Activated T-helper 9 cell treated with anti-CD3 and anti-CD28 coated beads, Interleukin-2, amount 50 U/mL, for 16 hours (primary cell): Measurements from ENCODE around the gene CARD10.
"Not testable (repeated sequence)": the region's sequence is repeated elsewhere in the genome, so short reads cannot be mapped to it uniquely, and the experiment has no call there.

Experiments used
- DNase-seq: peaks from one replicate; pipeline ENCODE4 v3.0.0-alpha.2; 2020; ENCODE audit warnings: low read depth

Gene CARD10

GRCh38 chr22:37527081-37527752, 8.0 kb upstream of the CARD10 start:
- not testable (repeated sequence) for DNase-seq

DNA sequence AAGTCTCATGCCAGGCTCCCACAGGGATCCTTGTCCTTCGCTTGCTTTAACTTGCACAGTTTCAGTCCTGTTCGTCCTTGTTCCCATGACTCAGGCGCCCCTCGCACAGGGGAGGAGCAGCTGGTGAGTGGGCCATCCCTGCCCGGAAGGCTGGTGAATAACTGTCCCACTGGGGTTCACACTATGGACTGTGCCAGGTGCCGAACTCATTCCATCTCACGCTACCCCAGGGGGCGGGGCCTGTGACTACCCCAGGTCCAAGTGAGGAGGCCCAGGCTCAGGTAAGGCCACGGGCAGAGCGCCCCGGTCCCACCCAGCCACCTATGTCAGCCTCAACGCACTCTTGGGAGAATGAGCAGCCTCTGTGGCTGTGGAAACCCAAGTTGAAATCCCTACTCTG, 7.2 kb upstream of the CARD10 start:
- DNase-seq: no peak

- no peak for DNase-seq
These were observed 6.6 kb upstream of the CARD10 start for GRCh38 chr22:37525746-37526350.

DNA sequence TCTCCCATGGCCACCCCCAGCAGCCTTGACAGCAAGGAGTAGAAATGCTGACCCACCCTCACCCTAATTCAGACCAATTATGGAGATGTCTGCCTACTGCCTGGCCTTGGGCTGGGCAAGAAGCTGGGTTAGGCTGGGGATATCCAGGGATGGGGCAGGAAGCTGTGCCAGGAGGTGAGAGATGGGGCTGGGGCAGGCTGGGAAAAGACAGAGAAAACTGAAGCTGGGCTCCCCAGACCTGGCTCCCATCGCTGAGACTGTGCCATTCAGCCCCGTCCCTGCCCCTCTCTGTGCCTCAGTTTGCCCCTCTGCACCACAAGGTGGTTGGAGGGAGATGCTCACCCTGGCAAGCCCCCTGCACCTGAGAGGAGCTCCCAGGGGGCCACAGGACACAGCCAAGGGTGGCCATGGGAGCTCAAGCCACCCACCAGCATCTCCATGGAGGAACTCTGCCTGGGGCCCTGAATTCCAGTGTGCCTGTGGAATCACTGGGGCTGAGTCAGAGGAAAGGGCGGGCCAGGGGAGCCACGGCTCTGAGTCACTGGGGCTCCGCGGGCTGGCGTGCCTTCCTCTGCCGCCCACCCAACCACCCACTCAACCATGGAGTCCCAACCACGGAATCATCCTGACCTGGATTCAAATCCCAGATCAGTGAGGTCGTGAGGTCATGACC, 6.0 kb upstream of the CARD10 start:
- DNase-seq: peak; percentile 24

DNA sequence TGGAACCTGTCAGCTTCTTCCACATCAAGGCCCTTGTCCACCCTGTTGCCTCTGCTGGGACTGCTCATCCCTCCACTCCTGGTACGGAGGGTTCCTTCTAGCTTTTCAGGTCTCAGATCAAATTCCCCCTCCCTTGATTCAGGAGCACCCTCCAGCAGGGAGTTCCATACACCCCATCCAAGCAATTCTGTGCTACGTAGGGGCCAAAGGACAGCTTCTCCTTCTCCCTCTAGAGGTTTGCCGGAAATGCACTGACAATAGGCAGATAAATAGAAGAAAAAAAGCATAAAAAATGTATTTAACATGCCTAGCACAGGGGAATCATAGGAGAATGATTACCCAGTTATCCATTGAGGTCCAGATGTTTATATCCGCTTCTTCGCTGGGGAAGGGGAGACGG, 3.3 kb upstream of the CARD10 start:
- DNase-seq: no peak

- DNase-seq: no peak
These were observed 2.1 kb upstream of the CARD10 start for GRCh38 chr22:37521236-37521739.

DNA sequence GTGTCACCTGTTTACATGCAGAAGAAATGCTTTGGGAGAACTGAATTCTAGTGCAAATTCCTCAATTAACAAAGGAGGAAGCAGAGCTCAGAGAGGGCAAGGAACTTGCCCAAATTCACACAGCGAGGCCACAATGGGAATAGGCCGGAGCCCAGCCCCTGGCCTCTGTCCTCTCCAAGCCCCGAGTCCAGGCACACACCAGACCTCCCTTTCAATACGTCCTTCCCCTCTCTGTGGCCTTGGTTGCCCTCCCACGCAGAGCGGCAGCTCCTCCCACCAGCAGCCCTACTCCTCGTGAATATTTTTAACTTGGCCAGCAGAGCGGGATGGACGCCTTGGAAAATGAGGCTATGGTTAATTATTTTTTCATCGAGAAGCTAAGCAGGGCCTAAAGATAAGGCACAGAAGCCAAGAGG, 1.6 kb upstream of the CARD10 start:
- DNase-seq: no peak

GRCh38 chr22:37518509-37519267, 527 bp downstream of the CARD10 start:
- no peak for DNase-seq

- DNase-seq: no peak
These were observed 1.3 kb downstream of the CARD10 start for GRCh38 chr22:37517826-37518450.

DNA sequence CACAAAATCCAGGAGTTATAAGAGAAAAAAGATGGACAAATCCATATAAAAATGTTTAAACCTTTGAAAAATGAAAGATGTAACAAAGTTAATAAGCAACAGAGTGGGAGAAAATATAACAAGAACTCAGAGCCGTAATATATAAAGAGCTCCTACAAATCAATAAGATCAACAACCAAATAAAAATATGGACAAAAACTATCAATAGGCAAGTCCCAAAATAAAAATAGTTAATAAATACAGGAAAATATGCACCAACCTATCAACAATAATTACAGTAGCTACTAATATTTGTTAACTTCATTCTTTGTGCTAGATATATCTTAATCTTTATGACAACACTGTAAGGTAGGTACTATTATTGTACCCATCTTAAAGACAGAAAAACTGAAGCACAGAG, 2.8 kb downstream of the CARD10 start:
- DNase-seq: no peak

DNA sequence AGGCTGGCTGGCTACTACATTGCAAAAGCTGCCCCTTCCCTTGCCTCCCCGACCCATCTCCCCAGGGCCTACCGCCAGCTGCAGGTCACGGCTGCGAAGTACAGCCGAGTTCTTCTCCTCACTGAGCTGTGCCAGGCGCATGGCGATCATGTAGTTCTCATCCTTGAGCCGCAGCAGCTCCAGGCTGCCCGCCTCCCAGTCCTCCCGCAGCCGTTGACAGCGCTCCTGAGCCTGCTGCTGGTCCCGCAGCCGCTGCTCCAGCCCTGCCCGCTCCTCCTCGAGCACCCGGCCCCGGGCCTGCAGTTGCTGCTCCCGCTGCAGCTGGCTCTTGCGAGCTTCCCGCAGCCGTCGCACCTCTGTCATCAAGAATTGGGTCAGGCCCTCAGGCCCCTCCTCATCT, 3.3 kb downstream of the CARD10 start:
- no peak for DNase-seq

DNA sequence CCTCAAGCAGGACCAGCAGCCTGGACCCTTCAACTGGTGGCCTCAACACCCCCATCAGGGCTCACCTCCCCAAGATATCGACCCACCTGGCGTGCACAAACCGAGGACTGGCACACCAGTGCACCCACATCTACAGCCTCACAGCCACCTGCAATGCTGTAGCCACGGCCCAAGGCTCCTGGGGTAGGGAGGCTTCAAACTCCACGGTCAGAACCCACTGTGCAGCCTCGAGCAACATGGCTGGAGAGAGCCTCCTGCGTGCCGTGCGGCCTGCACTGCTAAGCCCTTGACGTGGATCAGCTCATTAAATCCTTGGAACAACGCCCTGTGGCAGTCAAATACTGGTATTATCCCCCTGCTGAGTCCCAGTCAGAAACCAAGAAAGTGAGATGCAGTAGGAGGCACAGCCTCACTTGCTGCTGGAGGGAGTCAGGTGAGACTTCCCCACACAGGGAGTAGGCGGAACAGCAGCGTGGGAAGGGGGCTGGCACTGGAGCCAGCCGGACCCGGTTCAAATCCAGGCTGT, 4.6 kb downstream of the CARD10 start:
- DNase-seq: no peak

GRCh38 chr22:37511395-37512104, 7.7 kb downstream of the CARD10 start:
- DNase-seq: no peak

DNA sequence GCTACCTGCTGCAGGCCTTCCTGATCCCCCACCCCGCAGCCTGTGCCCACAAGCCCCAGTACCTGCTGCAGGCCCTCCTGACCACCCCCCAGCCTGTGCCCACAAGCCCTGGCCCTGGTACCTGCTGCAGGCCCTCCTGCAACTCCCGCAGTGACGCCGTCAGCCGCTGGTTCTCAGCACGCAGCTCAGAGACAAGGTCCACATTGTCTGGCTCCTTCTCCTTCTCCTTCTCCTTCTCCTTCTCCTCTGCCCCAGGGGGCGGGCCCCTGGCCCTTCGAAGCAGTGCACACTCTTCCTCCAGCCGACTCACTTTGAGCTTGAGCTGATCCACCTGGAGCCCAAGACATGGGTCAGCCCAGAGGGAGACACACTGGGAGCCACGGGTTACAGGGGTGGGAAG, 9.1 kb downstream of the CARD10 start:
- DNase-seq: no peak

GRCh38 chr22:37509059-37509860, 10.0 kb downstream of the CARD10 start:
- DNase-seq: no peak

DNA sequence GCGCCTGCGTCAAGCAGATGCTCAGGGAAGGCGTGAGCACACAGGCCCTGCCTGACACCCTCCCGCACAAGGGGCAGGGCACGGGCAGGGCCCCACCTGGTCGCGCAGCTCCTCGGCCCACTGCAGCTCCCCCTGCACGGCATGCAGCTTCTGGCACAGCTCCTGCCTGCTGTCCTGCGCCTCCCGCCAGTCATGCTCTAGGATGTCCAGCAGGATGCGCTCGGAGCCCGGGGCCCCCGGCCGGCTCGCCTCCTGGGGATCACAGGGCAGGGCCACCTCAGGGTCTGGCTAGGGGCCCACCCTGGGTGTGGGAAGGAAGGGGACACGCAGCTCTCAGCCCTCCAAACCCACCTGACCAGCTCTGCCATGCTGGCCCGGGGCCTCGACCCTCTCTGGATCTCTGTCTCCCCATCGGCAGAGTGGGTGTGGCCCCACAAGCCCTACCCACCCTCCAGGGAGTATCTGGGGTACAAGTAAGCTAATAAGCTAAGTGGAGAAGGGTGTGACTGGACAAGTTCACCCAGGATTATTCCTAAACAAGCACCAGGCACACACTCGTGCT, 10.7 kb downstream of the CARD10 start:
- no peak for DNase-seq

- DNase-seq: no peak
These were observed 11.5 kb downstream of the CARD10 start for GRCh38 chr22:37507731-37508130.

DNA sequence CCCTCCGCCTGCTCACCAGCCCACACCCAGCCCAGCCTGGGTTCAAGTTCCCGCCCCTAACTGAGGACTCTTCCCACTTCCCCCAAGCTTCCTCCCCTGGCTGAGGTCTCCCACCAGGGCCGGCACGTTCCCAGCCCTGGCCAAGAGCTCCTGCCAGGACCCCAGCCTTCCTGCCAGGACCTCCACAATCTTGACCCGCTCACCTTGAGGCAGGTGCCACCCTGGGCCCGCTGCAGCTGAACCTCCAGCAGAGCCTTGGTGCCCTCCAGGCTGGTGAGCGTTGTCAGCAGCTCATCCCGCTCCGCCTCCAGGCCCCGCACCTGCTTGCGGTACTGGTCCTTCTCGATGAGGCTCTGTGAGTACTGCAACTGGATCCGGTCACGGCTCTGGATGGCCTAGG, 13.2 kb downstream of the CARD10 start:
- no peak for DNase-seq

DNA sequence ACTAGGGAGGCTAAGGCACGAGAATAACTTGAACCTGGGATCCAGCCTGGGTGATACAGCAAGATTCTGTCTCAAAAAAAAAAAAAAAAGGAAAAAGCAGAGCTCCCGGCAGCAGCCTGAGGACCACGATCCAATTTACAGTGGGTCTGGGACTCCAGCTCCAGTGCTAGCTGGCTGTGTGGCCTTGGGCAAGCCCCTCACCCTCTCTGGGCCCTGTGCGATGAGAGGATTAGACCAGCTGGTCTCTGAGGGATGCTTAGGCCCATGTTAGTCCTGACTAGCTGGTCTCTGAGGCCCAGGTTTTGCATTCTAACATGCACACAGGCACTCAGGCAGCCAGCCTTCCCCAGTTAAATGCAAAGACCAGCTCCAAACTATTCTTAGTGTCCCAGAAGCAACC, 13.7 kb downstream of the CARD10 start:
- DNase-seq: no peak

- no peak for DNase-seq
These were observed 14.3 kb downstream of the CARD10 start for GRCh38 chr22:37504964-37505363.
